ENCODE measurements around the gene FAM53B.

FAM53B gene

GRCh38 chr10:124657806-124658205 is 86.4 kb downstream of the FAM53B start:
- Histone ChIP-seq H3K36me3 (peaks cover 4% of the 10 kb centered on the region), H3K4me3 (ENCODE audit: low read depth in 1 of 2, low read length in 1 of 2) (no peak overlapping the region), H3K9me3 (no peaks in the 10 kb centered on the region), H3K27ac (peak overlapping the region; percentile 76), H3K4me1 (ENCODE audit: control insufficient read depth in 1 of 2, insufficient read depth in 1 of 2, low read depth in 1 of 2, low read length in 1 of 2) (peaks cover 48 to 49% of the 10 kb centered on the region in 2 experiments), H3K27me3 (no peaks in the 10 kb centered on the region)
- TF ChIP-seq CTCF (IDR thresholded peaks at IDR 0.05): no peak

- peaks cover 57% of the 10 kb centered on the region in 2 experiments for H3K4me1 ChIP-seq (ENCODE audit: control insufficient read depth in 1 of 2, insufficient read depth in 1 of 2, low read depth in 1 of 2, low read length in 1 of 2)
- peak overlapping the region; percentile 99 for H3K27ac ChIP-seq
Measured at GRCh38 chr10:124656541-124656940, 87.6 kb downstream of the FAM53B start.

GRCh38 chr10:124656113-124656490 is 88.1 kb downstream of the FAM53B start:
- Histone ChIP-seq H3K36me3 (no peaks in the 10 kb centered on the region), H3K27me3 (no peaks in the 10 kb centered on the region), H3K9me3 (no peaks in the 10 kb centered on the region), H3K4me1 (ENCODE audit: control insufficient read depth in 1 of 2, insufficient read depth in 1 of 2, low read depth in 1 of 2, low read length in 1 of 2) (peaks cover 61% of the 10 kb centered on the region in 2 experiments), H3K4me3 (ENCODE audit: low read depth in 1 of 2, low read length in 1 of 2) (no peak overlapping the region), H3K27ac (peak overlapping the region; percentile 99)
- TF ChIP-seq CTCF (IDR thresholded peaks at IDR 0.05): no peak

More at GRCh38 chr10:124656541-124656940, 87.6 kb downstream of the FAM53B start:
- no peak for TF ChIP-seq CTCF (IDR thresholded peaks at IDR 0.05)
- no peaks in the 10 kb centered on the region for H3K9me3 ChIP-seq
- H3K4me3 ChIP-seq (ENCODE audit: low read depth in 1 of 2, low read length in 1 of 2): no peak overlapping the region
- H3K27me3 ChIP-seq: no peaks in the 10 kb centered on the region
- H3K36me3 ChIP-seq: no peaks in the 10 kb centered on the region

- peak overlapping the region; percentile 99 for H3K27ac ChIP-seq
- H3K9me3 ChIP-seq: no peaks in the 10 kb centered on the region
- H3K27me3 ChIP-seq: no peaks in the 10 kb centered on the region
- no peak for TF ChIP-seq CTCF (IDR thresholded peaks at IDR 0.05)
- H3K36me3 ChIP-seq: no peaks in the 10 kb centered on the region
- no peak overlapping the region for H3K4me3 ChIP-seq (ENCODE audit: low read depth in 1 of 2, low read length in 1 of 2)
- H3K4me1 ChIP-seq (ENCODE audit: control insufficient read depth in 1 of 2, insufficient read depth in 1 of 2, low read depth in 1 of 2, low read length in 1 of 2): peaks cover 68% of the 10 kb centered on the region in 2 experiments
Measured at GRCh38 chr10:124655191-124656112, 88.7 kb downstream of the FAM53B start.

- H3K27me3 ChIP-seq: no peaks in the 10 kb centered on the region
- no peak overlapping the region for H3K4me3 ChIP-seq (ENCODE audit: low read depth in 1 of 2, low read length in 1 of 2)
- peak overlapping the region; percentile 99 for H3K27ac ChIP-seq
- TF ChIP-seq CTCF (IDR thresholded peaks at IDR 0.05): no peak
- H3K36me3 ChIP-seq: no peaks in the 10 kb centered on the region
- H3K4me1 ChIP-seq (ENCODE audit: control insufficient read depth in 1 of 2, insufficient read depth in 1 of 2, low read depth in 1 of 2, low read length in 1 of 2): peaks cover 75% of the 10 kb centered on the region in 2 experiments
- H3K9me3 ChIP-seq: no peaks in the 10 kb centered on the region
Measured at GRCh38 chr10:124654686-124655085, 89.5 kb downstream of the FAM53B start.
